A673 (cell line): ENCODE results near the gene YIF1A.
A peak's percentile ranks its signal among the peaks of the same experiment; 100 is the strongest.

Source experiments
- CTCF ChIP-seq: fragments of 300-800, 200-600 bp; sonication (generic); conservative IDR thresholded peaks from 2 replicates; pipeline ENCODE4 v1.5.1; 2017; ENCODE audit warnings: low read depth, mild to moderate bottlenecking, antibody characterized with exemption, low read length, moderate library complexity, mixed read lengths
- EZH2 ChIP-seq: fragments of 200-600 bp; sonication (generic); IDR thresholded peaks from 2 replicates; pipeline ENCODE4 v1.6.1; 2017; ENCODE audit warnings: borderline replicate concordance, low read depth, mild to moderate bottlenecking, mixed read lengths, antibody characterized with exemption, low read length; ENCODE audit not compliant: poor library complexity, severe bottlenecking

GRCh38 chr11:66264914-66265313, 24.0 kb downstream of the YIF1A start:
- TF ChIP-seq CTCF (peak; percentile 67), EZH2 (no peak)
